Calu3 (cell line): ENCODE results near the gene NUDT22. TPM values are rescaled to one million over a fixed set of nuclear protein-coding genes. Genes with fewer than 3 reads are reported as not detected.

Experiments used
- BruUV-seq: library from RNA; stranded (reverse); fragments of 400-500 nt; replicated peaks from 2 replicates; lab custom pipeline; 2021; lab: Mats Ljungman, UMichigan
- CTCF ChIA-PET: fragments of 300-600 bp; sonication (Branson Sonifier 250); formaldehyde crosslinking; loops from one replicate; lab custom pipeline; 2022; ENCODE audit warnings: antibody characterized with exemption; lab: Charles Lee
- DNase-seq: peaks from one replicate; pipeline ENCODE4 v3.0.0; 2022
- H3K27ac Mint-ChIP-seq: one replicate; pipeline ENCODE4 v1.8.0; 2022; ENCODE audit warnings: mixed read lengths; ENCODE audit not compliant: unreplicated experiment
- H3K27me3 Mint-ChIP-seq: one replicate; pipeline ENCODE4 v1.8.0; 2022; ENCODE audit warnings: mixed read lengths; ENCODE audit not compliant: unreplicated experiment
- H3K36me3 Mint-ChIP-seq: one replicate; pipeline ENCODE4 v1.8.0; 2022; ENCODE audit warnings: mild to moderate bottlenecking, moderate library complexity, mixed read lengths; ENCODE audit not compliant: insufficient read depth, unreplicated experiment
- H3K4me1 Mint-ChIP-seq: one replicate; pipeline ENCODE4 v1.8.0; 2022; ENCODE audit warnings: mild to moderate bottlenecking, low read depth, mixed read lengths; ENCODE audit not compliant: unreplicated experiment
- H3K4me3 Mint-ChIP-seq: one replicate; pipeline ENCODE4 v1.8.0; 2022; ENCODE audit warnings: mild to moderate bottlenecking, low read depth, moderate library complexity, mixed read lengths; ENCODE audit not compliant: unreplicated experiment
- H3K9me3 Mint-ChIP-seq: one replicate; pipeline ENCODE4 v1.8.0; 2022; ENCODE audit warnings: low read depth, mixed read lengths; ENCODE audit not compliant: unreplicated experiment
- intact Hi-C: fragments of 100-400 bp; cut with micrococcal nuclease; formaldehyde crosslinking; loops from one replicate; pipeline ENCODE4 v1.10.0; 2022; ENCODE audit not compliant: unreplicated experiment
- total RNA-seq: library from RNA; stranded (reverse); gene quantifications from 2 replicates; pipeline ENCODE4 v1.2.3, GENCODE V29; 2022
- TF ChIP-seq, protein P1 (sequence below): fragments of 200-600 bp; IDR thresholded peaks from one replicate; pipeline ENCODE4 v1.8.0; 2022; ENCODE audit warnings: antibody characterized with exemption; ENCODE audit not compliant: unreplicated experiment

NUDT22 gene
- total RNA-seq, 1 experiment from 2014 or later = 58.7 TPM

- DNase-seq = no peak
- Mint-ChIP-seq H3K4me1 (no peaks in the 10 kb centered on the region), H3K4me3 (no peak overlapping the region), H3K36me3 (peaks cover 39% of the 10 kb centered on the region), H3K27ac (no peak overlapping the region), H3K27me3 (no peaks in the 10 kb centered on the region), H3K9me3 (no peaks in the 10 kb centered on the region)
- BruUV-seq = no TSS peak
- CTCF ChIA-PET = interaction anchor here (0.5 to 0.7 kb wide), 2 partner anchors 31 to 610 kb away, joined by 3 read pairs; no protein-coding TSS in a partner anchor
- TF ChIP-seq, protein P1, sequence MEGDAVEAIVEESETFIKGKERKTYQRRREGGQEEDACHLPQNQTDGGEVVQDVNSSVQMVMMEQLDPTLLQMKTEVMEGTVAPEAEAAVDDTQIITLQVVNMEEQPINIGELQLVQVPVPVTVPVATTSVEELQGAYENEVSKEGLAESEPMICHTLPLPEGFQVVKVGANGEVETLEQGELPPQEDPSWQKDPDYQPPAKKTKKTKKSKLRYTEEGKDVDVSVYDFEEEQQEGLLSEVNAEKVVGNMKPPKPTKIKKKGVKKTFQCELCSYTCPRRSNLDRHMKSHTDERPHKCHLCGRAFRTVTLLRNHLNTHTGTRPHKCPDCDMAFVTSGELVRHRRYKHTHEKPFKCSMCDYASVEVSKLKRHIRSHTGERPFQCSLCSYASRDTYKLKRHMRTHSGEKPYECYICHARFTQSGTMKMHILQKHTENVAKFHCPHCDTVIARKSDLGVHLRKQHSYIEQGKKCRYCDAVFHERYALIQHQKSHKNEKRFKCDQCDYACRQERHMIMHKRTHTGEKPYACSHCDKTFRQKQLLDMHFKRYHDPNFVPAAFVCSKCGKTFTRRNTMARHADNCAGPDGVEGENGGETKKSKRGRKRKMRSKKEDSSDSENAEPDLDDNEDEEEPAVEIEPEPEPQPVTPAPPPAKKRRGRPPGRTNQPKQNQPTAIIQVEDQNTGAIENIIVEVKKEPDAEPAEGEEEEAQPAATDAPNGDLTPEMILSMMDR = no peak
- intact Hi-C loops = no loop called here
Measured at GRCh38 chr11:64258356-64258755, 32.3 kb downstream of the NUDT22 start.

GRCh38 chr11:64258946-64259532, 33.0 kb downstream of the NUDT22 start:
- Mint-ChIP-seq H3K4me3 (no peak overlapping the region), H3K9me3 (no peaks in the 10 kb centered on the region), H3K27me3 (no peaks in the 10 kb centered on the region), H3K4me1 (no peaks in the 10 kb centered on the region), H3K36me3 (peaks cover 36% of the 10 kb centered on the region), H3K27ac (no peak overlapping the region)
- intact Hi-C loops = no loop called here
- TF ChIP-seq, protein P1 = no peak
- BruUV-seq = no TSS peak
- CTCF ChIA-PET = no interaction called here
- no peak for DNase-seq

DNA sequence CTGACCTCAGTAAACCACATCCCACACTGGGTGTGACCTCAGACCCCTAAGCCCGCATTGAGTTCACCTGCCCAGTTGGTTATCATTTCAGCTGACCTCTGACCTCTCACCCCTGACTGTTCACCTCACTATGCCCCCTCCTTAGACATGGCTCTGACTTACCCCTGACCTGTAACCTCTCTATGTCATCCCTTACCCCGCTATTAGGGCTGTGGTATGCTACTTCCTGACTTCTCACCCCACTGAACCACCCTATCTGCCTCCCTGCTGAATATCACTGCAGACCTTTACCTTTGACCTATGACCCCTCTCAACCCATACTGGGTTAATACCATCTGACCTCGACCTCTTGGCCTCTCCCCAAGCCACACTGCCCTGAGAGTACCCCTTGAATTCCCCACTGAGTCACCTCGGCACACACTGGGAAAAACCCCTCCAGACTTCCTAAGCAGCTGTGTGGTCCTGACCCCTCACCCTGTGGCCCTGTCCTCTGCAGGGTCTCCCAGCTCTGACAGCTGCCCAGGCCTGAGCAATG, 33.5 kb downstream of the NUDT22 start:
- H3K36me3 Mint-ChIP-seq = peaks cover 36% of the 10 kb centered on the region
- CTCF ChIA-PET = no interaction called here
- H3K27me3 Mint-ChIP-seq = no peaks in the 10 kb centered on the region
- no peak overlapping the region for H3K27ac Mint-ChIP-seq
- intact Hi-C loops = no loop called here
- TF ChIP-seq, protein P1 = no peak
- no TSS peak for BruUV-seq
- no peaks in the 10 kb centered on the region for H3K4me1 Mint-ChIP-seq
- no peaks in the 10 kb centered on the region for H3K9me3 Mint-ChIP-seq
- no peak for DNase-seq
- no peak overlapping the region for H3K4me3 Mint-ChIP-seq

GRCh38 chr11:64260147-64260708, 34.2 kb downstream of the NUDT22 start:
- TF ChIP-seq, protein P1 = no peak
- H3K4me3 Mint-ChIP-seq = no peak overlapping the region
- no peaks in the 10 kb centered on the region for H3K4me1 Mint-ChIP-seq
- no peaks in the 10 kb centered on the region for H3K27me3 Mint-ChIP-seq
- no peak overlapping the region for H3K27ac Mint-ChIP-seq
- peaks cover 30% of the 10 kb centered on the region for H3K36me3 Mint-ChIP-seq
- no peaks in the 10 kb centered on the region for H3K9me3 Mint-ChIP-seq
- CTCF ChIA-PET = interaction anchor here (0.7 to 0.8 kb wide), 2 partner anchors 9 to 189 kb away, joined by 3 read pairs; no protein-coding TSS in a partner anchor
- DNase-seq = no peak
- BruUV-seq = no TSS peak
- intact Hi-C loops = no loop called here
